ENCODE results near the gene PTPRD. TPM values are rescaled to one million over a fixed set of nuclear protein-coding genes. Genes with fewer than 3 reads are reported as not detected.

Gene PTPRD
- total and polyA plus RNA-seq, 2 of the 4 experiments (the other 2 are of a cell fraction) = 0.07 to 0.18 TPM

- Histone ChIP-seq H3K18ac (ENCODE audit: low read depth, low read length) (no peak overlapping the region), H2AK9ac (replicated peaks; ENCODE audit: low read depth, low read length, poor library complexity) (no peak overlapping the region), H2BK15ac (ENCODE audit: low read depth, low read length) (no peak overlapping the region), H2BK120ac (ENCODE audit: low read depth, low read length) (no peak overlapping the region), H4K5ac (ENCODE audit: low read depth, low read length) (no peak overlapping the region), H3K9ac (ENCODE audit: low read depth, low read length) (no peak overlapping the region), H3K27ac (ENCODE audit: insufficient read depth, low read length) (no peak overlapping the region), H3K23ac (ENCODE audit: low read depth, low read length) (no peak overlapping the region), H3K4ac (ENCODE audit: low read depth, low read length) (no peak overlapping the region), H3K4me3 (ENCODE audit: insufficient read depth, low read depth, low read length) (no peak overlapping the region), H3K4me1 (ENCODE audit: control insufficient read depth, insufficient read depth, low read length) (no peaks in the 10 kb centered on the region), H3K79me1 (ENCODE audit: low read depth in 1 of 2, low read length in 2 of 2) (no peaks in the 10 kb centered on the region), H3K14ac (replicated peaks; ENCODE audit: low read depth, low read length) (no peak overlapping the region), H3K4me2 (ENCODE audit: low read depth, low read length) (no peak overlapping the region), H3K27me3 (ENCODE audit: control insufficient read depth, insufficient read depth, low read length) (no peaks in the 10 kb centered on the region), H4K8ac (ENCODE audit: low read depth in 2 of 2, low read length in 2 of 2) (no peak overlapping the region), H2AK5ac (ENCODE audit: low read depth, low read length) (no peak overlapping the region), H3K9me3 (ENCODE audit: control insufficient read depth, insufficient read depth, low read length) (no peaks in the 10 kb centered on the region), H2BK5ac (ENCODE audit: low read depth, low read length, poor library complexity, severe bottlenecking) (no peak overlapping the region), H4K91ac (ENCODE audit: insufficient read depth, low read depth, low read length) (no peak overlapping the region), H3K36me3 (ENCODE audit: control insufficient read depth, insufficient read depth, low read length) (no peaks in the 10 kb centered on the region), H3K56ac (ENCODE audit: extremely low read depth, insufficient read depth, low read length) (no peak overlapping the region), H4K20me1 (ENCODE audit: insufficient read depth, low read length) (no peaks in the 10 kb centered on the region), H3K9me1 (ENCODE audit: insufficient read depth, low read length) (no peaks in the 10 kb centered on the region), H2BK20ac (ENCODE audit: low read depth, low read length) (no peak overlapping the region), H2AFZ (replicated peaks; ENCODE audit: low read length, poor library complexity) (no peak overlapping the region)
- no TSS peak for BruUV-seq (replicated peaks)
- dilution Hi-C loops (cut with HindIII; ENCODE audit: low sequenced_read_pairs, unreplicated experiment) (no loop called here), intact Hi-C loops (cut with micrococcal nuclease) (no loop called here), in situ Hi-C loops (cut with MboI; ENCODE audit: low sequenced_read_pairs) (no loop called here)
- DNase-seq (no peak), ATAC-seq (ENCODE audit: low read depth) (no peak)
- ChIA-PET CTCF (no interaction called here), POLR2A (ENCODE audit: unreplicated experiment) (no interaction called here)
- TF ChIP-seq CHD1 (IDR thresholded peaks at IDR 0.05; ENCODE audit: low read depth, low read length) (no peak), RFX5 (IDR thresholded peaks at IDR 0.05; ENCODE audit: low read depth, low read length) (no peak), RAD21 (IDR thresholded peaks at IDR 0.05; ENCODE audit: low read length) (no peak), NFE2L2 (IDR thresholded peaks at IDR 0.05; ENCODE audit: low read depth, low read length) (no peak), USF2 (IDR thresholded peaks at IDR 0.05; ENCODE audit: low read depth, low read length) (no peak)
- WGBS, 2 experiments (ENCODE audit: extremely low coverage in 2 of 2, insufficient read length in 1 of 2) = no CpG with 5 or more reads among the region's 1 CpG
Observed at GRCh38 chr9:10604927-10605326, 7.9 kb downstream of the PTPRD start.
